COLO668 (cell line): ENCODE data around the gene SPIRE1.
"Not testable (repeated sequence)": the region's sequence is repeated elsewhere in the genome, so short reads cannot be mapped to it uniquely, and the experiment has no call there.

Experiments
- DNase-seq: peaks from one replicate; lab custom pipeline; 2025; ENCODE audit not compliant: unreplicated experiment; lab: John Stamatoyannopoulos, UW

The SPIRE1 gene

DNA sequence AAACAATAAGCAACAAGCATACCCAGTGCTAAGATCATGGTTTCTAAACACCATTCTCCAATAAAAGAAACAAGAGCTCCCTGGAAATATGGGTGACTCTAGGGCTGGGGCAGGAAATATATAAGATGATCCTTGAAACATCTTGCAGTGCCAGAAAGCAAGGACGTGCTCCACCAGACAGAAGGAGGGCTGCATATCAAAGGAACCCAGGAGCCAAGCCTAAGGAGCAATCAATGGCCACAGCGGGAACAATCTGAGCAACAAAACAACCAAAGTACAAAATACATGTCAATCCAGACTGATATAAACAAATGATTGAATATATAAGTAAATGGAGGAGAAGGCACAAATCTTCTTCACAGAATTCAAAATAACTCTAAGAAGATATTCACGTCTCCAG, 10.1 kb downstream of the SPIRE1 start:
- no peak for DNase-seq

DNA sequence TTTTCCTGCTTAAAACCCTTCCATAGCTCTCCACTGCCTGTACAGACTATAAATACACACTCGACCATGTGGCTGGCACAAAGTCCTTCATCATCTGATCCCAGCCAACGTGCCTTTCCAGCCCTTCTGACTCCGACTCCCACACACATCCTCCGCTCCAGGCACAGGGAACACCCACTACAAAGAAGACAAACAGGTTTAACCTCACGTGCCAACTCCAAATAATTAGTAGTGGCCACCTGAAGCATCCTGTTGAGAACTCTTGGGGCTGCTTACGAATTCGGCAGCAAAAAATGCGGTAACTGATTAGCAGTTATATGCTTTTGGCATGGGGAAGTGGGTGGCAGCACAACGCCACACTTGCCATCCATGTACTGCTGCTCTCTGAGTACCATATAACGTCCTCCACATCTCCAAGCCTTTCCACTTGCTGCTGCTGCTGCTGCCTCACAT, 12.1 kb downstream of the SPIRE1 start:
- no peak for DNase-seq

- no peak for DNase-seq
Measured at GRCh38 chr18:12645254-12645653, 12.7 kb downstream of the SPIRE1 start.

- DNase-seq = not testable (repeated sequence)
Measured at GRCh38 chr18:12643756-12644155, 14.2 kb downstream of the SPIRE1 start.

DNA sequence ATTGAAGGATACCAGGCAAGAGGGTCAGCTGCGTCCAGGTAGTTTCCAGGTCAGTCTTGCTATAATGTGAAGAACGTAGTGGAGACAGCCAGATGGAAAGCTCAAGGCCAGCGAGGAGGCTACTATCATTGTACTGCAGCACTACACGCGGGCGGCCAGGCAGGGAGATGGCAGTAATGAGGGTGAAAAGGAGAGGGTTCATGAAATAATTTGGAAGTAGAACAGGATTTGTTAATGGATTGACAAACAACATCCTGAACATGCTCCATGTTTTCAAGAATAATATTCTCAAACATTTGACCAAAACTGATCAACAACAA, 17.1 kb downstream of the SPIRE1 start:
- DNase-seq = no peak

GRCh38 chr18:12639990-12640880, 17.7 kb downstream of the SPIRE1 start:
- DNase-seq = no peak

DNA sequence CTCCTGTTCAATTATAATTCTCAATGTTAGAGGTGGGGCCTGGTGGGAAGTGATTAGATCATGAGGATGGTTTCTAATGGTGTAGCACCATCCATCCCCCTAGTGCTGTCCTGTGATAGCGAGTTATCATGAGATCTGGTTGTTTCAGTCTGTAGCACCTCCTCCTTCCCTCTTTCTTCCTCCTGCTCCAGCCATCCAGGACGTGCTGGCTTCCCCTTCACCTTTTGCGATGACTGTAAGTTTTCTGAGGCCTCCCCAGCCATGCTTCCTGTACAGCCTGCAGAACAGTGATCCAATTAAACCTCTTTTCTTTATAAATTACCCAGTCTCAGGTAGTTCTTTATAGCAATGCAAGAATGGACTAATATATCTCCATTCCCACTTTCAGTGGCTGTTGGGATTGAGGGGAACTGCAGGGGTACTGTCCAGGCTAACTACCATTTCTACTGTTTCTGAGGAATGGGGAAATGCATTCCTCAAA, 19.2 kb downstream of the SPIRE1 start:
- DNase-seq = no peak

DNA sequence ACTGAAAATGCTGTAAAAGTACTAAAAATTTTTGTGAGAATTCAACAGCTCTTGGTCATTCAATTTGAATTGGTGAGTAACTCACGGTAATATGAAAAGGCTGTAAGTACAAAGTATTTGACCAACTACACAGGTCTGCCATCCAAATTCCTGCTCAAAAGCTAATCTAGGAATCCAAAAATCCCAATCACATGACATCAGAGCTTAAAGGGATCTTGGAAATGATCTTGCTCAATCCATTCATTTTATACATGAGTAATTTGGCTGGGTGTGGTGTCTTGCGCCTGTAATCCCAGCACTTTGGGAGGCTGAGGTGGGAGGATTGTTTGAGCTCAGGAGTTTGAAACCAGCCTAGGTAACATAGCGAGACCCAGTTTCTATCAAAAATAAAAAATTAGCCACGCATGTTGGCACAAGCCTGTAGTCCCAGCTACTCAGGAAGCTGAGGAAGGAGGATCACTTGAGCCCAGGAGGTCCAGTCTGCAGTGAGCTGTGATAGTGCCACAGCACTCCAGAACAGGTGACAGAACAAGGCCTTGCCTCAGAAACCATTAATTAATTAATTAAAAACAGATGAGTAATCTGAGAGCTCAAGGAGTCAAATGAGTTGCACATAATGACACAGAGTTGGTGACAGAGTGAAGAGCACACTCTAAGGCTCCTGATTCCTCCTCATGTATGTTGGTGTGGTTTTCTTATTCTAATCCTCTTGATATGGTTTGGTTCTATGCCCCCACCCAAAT, 19.8 kb downstream of the SPIRE1 start:
- no peak for DNase-seq

DNA sequence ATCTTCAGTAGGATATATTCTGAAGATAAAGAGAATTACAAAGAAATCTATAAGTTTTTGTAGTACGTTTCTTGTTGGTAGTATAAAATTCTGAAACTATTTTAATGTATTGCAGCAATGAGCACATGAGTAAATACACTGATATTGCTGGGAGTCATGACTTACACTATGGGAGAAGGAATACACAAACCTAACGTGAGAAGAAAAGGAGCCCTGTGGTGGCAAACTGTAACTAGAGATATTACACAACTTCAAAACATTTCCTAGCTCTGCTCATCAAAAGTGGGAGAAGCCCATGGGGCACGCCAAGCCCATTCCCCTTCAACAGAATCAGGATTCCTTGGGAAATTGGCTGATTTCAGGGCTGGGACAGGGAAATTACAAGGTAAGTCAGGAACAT, 20.5 kb downstream of the SPIRE1 start:
- DNase-seq = no peak

- no peak for DNase-seq
Measured at GRCh38 chr18:12631831-12632477, 26.0 kb downstream of the SPIRE1 start.

- DNase-seq = no peak
Measured at GRCh38 chr18:12630136-12630535, 27.8 kb downstream of the SPIRE1 start.

- no peak for DNase-seq
Measured at GRCh38 chr18:12628706-12629702, 28.9 kb downstream of the SPIRE1 start.

- DNase-seq = not testable (repeated sequence)
Measured at GRCh38 chr18:12627199-12627598, 30.7 kb downstream of the SPIRE1 start.

GRCh38 chr18:12625241-12625640, 32.7 kb downstream of the SPIRE1 start:
- DNase-seq = no peak

- DNase-seq = no peak
Measured at GRCh38 chr18:12621742-12622306, 36.1 kb downstream of the SPIRE1 start.

DNA sequence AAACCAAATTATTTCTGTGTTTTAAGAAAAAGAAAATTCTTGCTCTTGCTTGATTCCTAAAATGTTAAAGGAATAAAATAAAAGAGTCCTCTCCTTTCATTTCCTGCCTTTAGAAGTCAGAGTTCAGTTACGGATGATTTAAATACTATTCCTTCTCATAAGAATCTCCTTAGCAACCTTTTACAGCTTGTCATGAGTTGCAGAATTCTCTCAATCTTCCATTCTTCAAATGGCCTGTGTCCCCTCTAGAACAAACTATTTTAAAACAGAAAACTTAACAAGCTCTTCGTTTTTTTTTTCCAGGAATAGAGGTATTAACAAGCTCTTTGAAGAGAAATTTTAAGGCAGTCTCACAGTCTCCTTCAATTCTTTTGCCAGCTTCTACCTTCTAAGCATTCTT, 42.2 kb downstream of the SPIRE1 start:
- no peak for DNase-seq

GRCh38 chr18:12608301-12608700, 49.6 kb downstream of the SPIRE1 start:
- no peak for DNase-seq

GRCh38 chr18:12606592-12607315, 51.2 kb downstream of the SPIRE1 start:
- DNase-seq = no peak

GRCh38 chr18:12604445-12605007, 53.4 kb downstream of the SPIRE1 start:
- no peak for DNase-seq
